Karpas-422 (cell line): ENCODE results near the gene CARMIL1. TPM values are rescaled to one million over a fixed set of nuclear protein-coding genes. Genes with fewer than 3 reads are reported as not detected.

Experiments used
- DNase-seq: peaks from one replicate; pipeline ENCODE4 v3.0.0-alpha.2; 2015
- H2AFZ ChIP-seq: fragments of 200-600 bp; sonication (generic); 2 replicates; pipeline ENCODE4 v1.6.1; 2014; ENCODE audit warnings: antibody characterized with exemption, low read length, mixed read lengths
- H3K27ac ChIP-seq: fragments of 200-600 bp; sonication (generic); 2 replicates; pipeline ENCODE4 v1.5.1; 2014; ENCODE audit warnings: mild to moderate bottlenecking, low read length, moderate library complexity
- H3K27me3 ChIP-seq: fragments of 200-600 bp; sonication (generic); 2 replicates; pipeline ENCODE4 v1.6.1; 2014; ENCODE audit warnings: low read length, mixed read lengths
- H3K36me3 ChIP-seq: fragments of 200-600 bp; sonication (generic); 2 replicates; pipeline ENCODE4 v1.6.1; 2014; ENCODE audit warnings: low read length, mixed read lengths; ENCODE audit not compliant: insufficient read depth
- H3K4me1 ChIP-seq: fragments of 200-600 bp; sonication (generic); 2 replicates; pipeline ENCODE4 v1.6.1; 2014; ENCODE audit warnings: mild to moderate bottlenecking, low read length, mixed read lengths
- H3K4me2 ChIP-seq: fragments of 200-600 bp; sonication (generic); 2 replicates; pipeline ENCODE4 v1.6.1; 2014; ENCODE audit warnings: low read length, low read depth, mild to moderate bottlenecking; ENCODE audit not compliant: poor library complexity, severe bottlenecking
- H3K4me3 ChIP-seq: fragments of 200-600 bp; sonication (generic); 2 replicates; pipeline ENCODE4 v1.5.1; 2014; ENCODE audit warnings: mild to moderate bottlenecking, antibody characterized with exemption, low read length, mixed read lengths
- H3K79me2 ChIP-seq: fragments of 200-600 bp; sonication (generic); 2 replicates; pipeline ENCODE4 v1.6.1; 2014; ENCODE audit warnings: mild to moderate bottlenecking, low read length, mixed read lengths
- H3K9ac ChIP-seq: fragments of 200-600 bp; sonication (generic); 2 replicates; pipeline ENCODE4 v1.6.0; 2014; ENCODE audit warnings: low read length
- H3K9me2 ChIP-seq: fragments of 200-600 bp; sonication (generic), shearing (Covaris generic); replicated peaks from 2 replicates; pipeline ENCODE4 v1.6.0; 2014; ENCODE audit warnings: mild to moderate bottlenecking, low read length, moderate library complexity; ENCODE audit not compliant: insufficient read depth
- H3K9me3 ChIP-seq: fragments of 300-700, 200-600 bp; sonication (generic); 2 replicates; pipeline ENCODE4 v1.6.1; 2014; ENCODE audit warnings: low read length, mixed read lengths
- H4K20me1 ChIP-seq: fragments of 200-600 bp; sonication (generic); 2 replicates; pipeline ENCODE4 v1.6.1; 2014; ENCODE audit warnings: mild to moderate bottlenecking, antibody characterized with exemption, low read length, low read depth; ENCODE audit not compliant: insufficient read depth
- total RNA-seq: library from RNA; depleted of rRNA; stranded (reverse); fragments of >200 nt; shearing (Covaris generic); gene quantifications from 2 replicates; pipeline ENCODE4 v1.2.3, GENCODE V29; 2014; ENCODE audit warnings: low replicate concordance

CARMIL1 gene
- total RNA-seq, 1 experiment from 2014 or later = 0.04 TPM

DNA sequence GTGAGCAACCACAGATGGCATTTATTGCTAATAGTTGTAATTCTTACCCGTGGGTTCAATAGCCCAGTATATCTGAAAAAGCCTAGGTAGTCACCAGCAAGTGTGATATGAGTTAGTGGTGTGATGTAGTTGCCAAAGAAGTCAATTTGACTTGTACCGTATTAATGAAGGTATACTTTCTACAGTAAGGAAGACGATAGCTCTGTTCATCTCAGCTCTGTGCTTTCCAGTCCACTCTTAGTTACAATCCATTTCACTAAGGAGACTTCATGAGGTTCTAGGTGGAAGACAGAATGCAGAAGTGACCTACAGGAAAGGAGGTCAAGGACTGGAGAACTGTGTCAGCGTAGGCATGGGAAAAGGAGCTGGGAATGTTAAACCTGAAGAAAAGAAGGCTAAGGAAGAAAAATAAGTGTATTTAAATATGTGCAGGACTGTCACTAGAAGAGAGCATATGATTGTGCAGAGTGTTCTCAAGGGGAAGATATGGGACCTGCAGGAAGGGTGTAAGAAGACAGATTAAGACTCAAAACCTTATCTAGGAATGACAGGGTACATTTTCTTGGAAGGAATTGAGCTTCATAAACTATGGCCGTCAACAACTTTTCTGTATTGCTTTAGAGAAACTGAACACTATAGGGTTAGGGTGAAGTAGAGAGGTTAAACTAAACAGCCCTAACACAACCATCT lies 255.9 kb downstream of the CARMIL1 start:
- Histone ChIP-seq H3K27me3 (no peaks in the 10 kb centered on the region), H3K9me3 (no peaks in the 10 kb centered on the region), H3K36me3 (no peaks in the 10 kb centered on the region), H3K9ac (no peak overlapping the region), H3K27ac (no peak overlapping the region), H3K79me2 (no peaks in the 10 kb centered on the region), H3K4me2 (no peak overlapping the region), H3K4me1 (no peaks in the 10 kb centered on the region), H3K9me2 (no peaks in the 10 kb centered on the region), H2AFZ (no peak overlapping the region), H4K20me1 (no peaks in the 10 kb centered on the region), H3K4me3 (no peak overlapping the region)
- DNase-seq = no peak

- H3K27ac ChIP-seq = no peak overlapping the region
- H3K4me2 ChIP-seq = no peak overlapping the region
- H3K9ac ChIP-seq = no peak overlapping the region
- H3K9me3 ChIP-seq = no peaks in the 10 kb centered on the region
- no peaks in the 10 kb centered on the region for H3K36me3 ChIP-seq
- no peaks in the 10 kb centered on the region for H3K79me2 ChIP-seq
- H3K4me3 ChIP-seq = no peak overlapping the region
- H3K4me1 ChIP-seq = no peaks in the 10 kb centered on the region
- H3K9me2 ChIP-seq = no peaks in the 10 kb centered on the region
- no peak overlapping the region for H2AFZ ChIP-seq
- no peaks in the 10 kb centered on the region for H3K27me3 ChIP-seq
- H4K20me1 ChIP-seq = no peaks in the 10 kb centered on the region
- no peak for DNase-seq
These were observed 256.6 kb downstream of the CARMIL1 start for GRCh38 chr6:25535632-25536225.

GRCh38 chr6:25536781-25537180 lies 257.6 kb downstream of the CARMIL1 start:
- Histone ChIP-seq H3K4me3 (no peak overlapping the region), H2AFZ (no peak overlapping the region), H3K27me3 (no peaks in the 10 kb centered on the region), H3K4me1 (no peaks in the 10 kb centered on the region), H3K4me2 (no peak overlapping the region), H3K36me3 (no peaks in the 10 kb centered on the region), H3K79me2 (no peaks in the 10 kb centered on the region), H4K20me1 (no peaks in the 10 kb centered on the region), H3K9me2 (no peaks in the 10 kb centered on the region), H3K9me3 (no peaks in the 10 kb centered on the region), H3K9ac (no peak overlapping the region), H3K27ac (no peak overlapping the region)
- DNase-seq = no peak

DNA sequence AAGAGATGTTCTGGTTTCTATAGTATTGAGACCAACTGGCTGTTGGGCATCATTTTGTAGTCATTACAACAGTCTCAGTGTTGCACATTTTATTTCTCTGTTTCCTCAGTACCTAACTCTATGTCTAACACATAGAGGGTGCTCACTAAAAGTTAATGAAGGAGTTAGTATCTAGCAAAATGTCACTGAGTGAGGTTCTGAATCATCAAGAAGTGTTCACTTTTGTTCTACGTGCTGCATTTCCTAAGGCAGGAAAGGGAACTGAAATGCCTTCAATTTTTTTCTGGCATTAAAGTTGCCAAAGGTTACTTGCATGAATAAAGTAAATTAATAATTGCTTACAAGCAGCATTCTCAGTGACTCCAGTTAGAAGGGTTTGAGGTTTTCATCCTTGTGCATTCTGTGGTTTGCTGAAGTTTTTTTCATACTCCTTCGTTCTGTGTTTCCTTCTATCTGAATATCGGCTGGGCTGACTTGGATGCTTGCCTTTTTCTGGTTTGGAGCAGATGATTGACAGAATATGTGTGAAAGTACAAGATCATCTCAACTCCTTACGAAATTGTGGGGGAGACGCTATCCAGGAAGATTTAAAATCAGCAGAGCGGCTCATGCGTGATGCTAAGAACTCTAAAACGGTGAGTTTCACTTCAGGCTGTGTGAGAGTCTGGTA lies 258.3 kb downstream of the CARMIL1 start:
- Histone ChIP-seq H3K4me3 (no peak overlapping the region), H3K27ac (no peak overlapping the region), H3K9me2 (no peaks in the 10 kb centered on the region), H3K9ac (no peak overlapping the region), H3K4me1 (no peaks in the 10 kb centered on the region), H3K36me3 (no peaks in the 10 kb centered on the region), H3K9me3 (no peaks in the 10 kb centered on the region), H4K20me1 (no peaks in the 10 kb centered on the region), H3K4me2 (no peak overlapping the region), H3K79me2 (no peaks in the 10 kb centered on the region), H2AFZ (no peak overlapping the region), H3K27me3 (no peaks in the 10 kb centered on the region)
- DNase-seq = no peak

DNA sequence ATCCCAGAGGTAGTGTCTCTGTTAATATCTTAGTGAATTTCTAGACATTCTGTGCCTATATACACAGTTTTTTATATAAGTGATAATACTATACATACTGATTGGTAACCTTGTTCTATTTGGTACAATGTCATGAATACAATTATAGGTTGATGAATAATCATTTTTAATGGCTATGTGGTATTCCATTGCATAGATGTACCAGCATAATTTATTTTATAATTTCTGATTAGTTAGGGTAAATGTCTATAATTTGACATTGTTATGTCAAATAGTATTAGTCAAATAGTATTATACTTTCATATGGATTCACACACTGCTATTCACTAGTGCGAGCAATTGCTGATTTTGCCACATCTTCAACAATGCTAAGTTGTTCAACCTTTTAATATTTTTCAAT lies 262.1 kb downstream of the CARMIL1 start:
- no peaks in the 10 kb centered on the region for H3K36me3 ChIP-seq
- H3K9ac ChIP-seq = no peak overlapping the region
- no peak overlapping the region for H3K27ac ChIP-seq
- H3K4me1 ChIP-seq = no peaks in the 10 kb centered on the region
- H3K9me2 ChIP-seq = no peaks in the 10 kb centered on the region
- no peaks in the 10 kb centered on the region for H4K20me1 ChIP-seq
- H3K4me2 ChIP-seq = no peak overlapping the region
- DNase-seq = no peak
- no peaks in the 10 kb centered on the region for H3K9me3 ChIP-seq
- no peak overlapping the region for H3K4me3 ChIP-seq
- H3K27me3 ChIP-seq = no peaks in the 10 kb centered on the region
- H3K79me2 ChIP-seq = no peaks in the 10 kb centered on the region
- no peak overlapping the region for H2AFZ ChIP-seq

DNA sequence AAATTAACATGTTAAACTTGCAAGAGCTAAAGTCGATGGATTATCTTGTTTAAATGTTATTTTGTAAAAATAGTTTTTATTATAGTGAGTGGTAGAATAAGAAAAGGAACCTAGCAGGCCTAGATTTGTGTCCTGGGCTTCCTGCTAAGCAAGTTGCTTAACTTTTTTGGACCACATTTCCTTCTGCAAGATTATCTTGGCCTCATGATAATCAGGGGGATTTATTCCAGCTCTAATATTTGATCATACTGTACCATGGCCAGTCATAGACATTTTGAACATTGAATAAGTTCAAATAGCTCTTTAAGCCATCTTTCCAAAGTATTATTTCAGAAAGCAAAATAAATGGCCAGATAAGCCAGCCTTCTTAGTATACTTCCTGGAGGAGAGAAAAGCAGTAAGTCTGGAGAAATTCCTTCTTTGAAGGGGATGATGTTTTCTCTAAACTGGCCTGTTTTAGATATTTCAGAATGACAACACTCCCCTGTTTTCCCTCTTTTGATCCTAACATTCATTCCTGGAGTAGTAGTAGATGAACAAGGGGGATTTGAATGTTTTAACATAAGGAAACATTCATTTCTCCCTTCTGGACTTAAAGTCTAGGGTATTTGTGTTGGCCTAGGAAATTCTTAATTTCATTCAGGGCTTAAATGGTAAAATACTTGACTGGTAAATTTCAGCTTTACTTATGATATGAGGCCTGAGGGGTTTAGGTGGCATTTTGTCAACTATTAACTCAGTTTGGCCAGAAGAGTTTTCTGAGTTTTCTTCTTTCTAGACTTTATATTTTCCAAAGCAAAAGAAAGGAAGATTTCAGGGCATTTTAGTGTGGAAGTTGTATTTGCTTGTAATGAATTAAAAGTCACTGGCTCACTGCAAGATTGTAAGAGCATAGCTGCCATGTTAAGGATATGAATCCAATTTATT lies 264.1 kb downstream of the CARMIL1 start:
- Histone ChIP-seq H3K9me3 (no peaks in the 10 kb centered on the region), H3K79me2 (no peaks in the 10 kb centered on the region), H3K4me1 (no peaks in the 10 kb centered on the region), H3K4me3 (no peak overlapping the region), H3K27ac (no peak overlapping the region), H2AFZ (no peak overlapping the region), H3K4me2 (no peak overlapping the region), H3K27me3 (no peaks in the 10 kb centered on the region), H3K36me3 (no peaks in the 10 kb centered on the region), H3K9me2 (no peaks in the 10 kb centered on the region), H4K20me1 (no peaks in the 10 kb centered on the region), H3K9ac (no peak overlapping the region)
- DNase-seq = no peak

- H2AFZ ChIP-seq = no peak overlapping the region
- no peak overlapping the region for H3K4me3 ChIP-seq
- no peaks in the 10 kb centered on the region for H3K36me3 ChIP-seq
- no peaks in the 10 kb centered on the region for H3K4me1 ChIP-seq
- H3K9me3 ChIP-seq = no peaks in the 10 kb centered on the region
- H3K27ac ChIP-seq = no peak overlapping the region
- H3K9me2 ChIP-seq = no peaks in the 10 kb centered on the region
- no peaks in the 10 kb centered on the region for H3K27me3 ChIP-seq
- no peak for DNase-seq
- H4K20me1 ChIP-seq = no peaks in the 10 kb centered on the region
- no peak overlapping the region for H3K9ac ChIP-seq
- H3K4me2 ChIP-seq = no peak overlapping the region
- H3K79me2 ChIP-seq = no peaks in the 10 kb centered on the region
These were observed 265.7 kb downstream of the CARMIL1 start for GRCh38 chr6:25544833-25545232.

- no peak overlapping the region for H3K4me2 ChIP-seq
These were observed 268.6 kb downstream of the CARMIL1 start for GRCh38 chr6:25547797-25548196.

More at GRCh38 chr6:25547797-25548196, 268.6 kb downstream of the CARMIL1 start:
- Histone ChIP-seq H3K27me3 (no peaks in the 10 kb centered on the region), H3K9me2 (no peaks in the 10 kb centered on the region), H3K9me3 (no peaks in the 10 kb centered on the region), H3K27ac (no peak overlapping the region), H2AFZ (no peak overlapping the region), H3K4me3 (no peak overlapping the region), H3K9ac (no peak overlapping the region), H3K4me1 (no peaks in the 10 kb centered on the region), H4K20me1 (no peaks in the 10 kb centered on the region), H3K36me3 (no peaks in the 10 kb centered on the region), H3K79me2 (no peaks in the 10 kb centered on the region)
- no peak for DNase-seq
